HG03280 (cell line): Measurements from ENCODE around the gene TTC28.
"Not testable (repeated sequence)": the region's sequence is repeated elsewhere in the genome, so short reads cannot be mapped to it uniquely, and the experiment has no call there.

Source experiments
- ATAC-seq: cut with Tn5 transposase; IDR thresholded peaks from one replicate; pipeline ENCODE4 v1.9.1; 2021; ENCODE audit warnings: mild to moderate bottlenecking, moderate library complexity; ENCODE audit not compliant: unreplicated experiment

The TTC28 gene

DNA sequence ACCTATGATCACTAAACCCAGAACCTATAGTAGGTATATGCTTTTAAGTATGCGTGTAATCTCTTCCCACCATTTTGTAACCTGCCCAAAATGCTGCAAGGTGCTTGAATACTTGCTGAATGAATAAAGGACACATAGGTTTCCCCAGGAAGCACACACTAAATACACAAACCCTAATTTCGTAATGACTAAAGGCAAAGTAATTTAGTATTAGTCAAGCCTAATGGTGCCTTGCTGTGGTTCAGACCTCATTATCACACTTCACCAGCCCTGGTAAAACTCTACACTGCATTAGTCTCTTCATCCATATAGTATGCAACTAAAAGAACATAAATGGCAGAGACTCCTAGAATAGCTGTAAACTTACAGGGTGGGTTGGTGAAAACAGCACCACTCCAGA lies 471.6 kb downstream of the TTC28 start:
- no peak for ATAC-seq

DNA sequence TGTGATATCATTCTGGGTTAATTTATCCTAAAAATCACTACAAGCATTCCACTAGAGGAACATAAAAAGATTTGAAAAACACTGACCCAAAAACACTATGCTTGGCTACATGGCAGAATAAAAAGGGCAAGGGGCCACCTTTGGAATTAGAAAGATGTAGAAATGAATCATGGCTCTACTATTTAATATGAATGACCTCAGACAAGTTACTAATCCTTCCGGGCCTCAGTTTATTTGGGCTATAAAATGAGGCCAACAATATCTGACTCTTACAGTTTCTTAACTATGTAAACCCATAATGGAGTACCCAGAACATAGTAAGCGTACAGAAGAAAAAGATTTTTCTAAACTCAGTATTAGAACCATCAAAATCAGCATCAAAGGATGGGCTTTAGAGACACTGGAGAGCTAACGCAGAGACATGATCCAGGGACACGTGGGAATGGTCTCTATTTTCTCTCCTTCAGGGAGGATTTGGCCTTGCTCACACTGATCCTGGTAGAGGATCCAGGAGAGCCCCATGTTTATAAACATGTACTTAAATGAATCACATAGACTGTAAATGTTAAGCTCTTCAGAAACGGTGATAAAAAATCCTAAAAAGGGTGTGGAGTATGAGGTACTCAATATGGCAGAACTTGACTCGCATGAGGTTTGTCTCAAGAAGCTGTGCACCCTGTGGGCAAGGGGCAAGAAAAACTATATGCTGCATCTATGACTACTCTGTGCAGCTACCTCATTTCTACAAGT lies 472.2 kb downstream of the TTC28 start:
- no peak for ATAC-seq

DNA sequence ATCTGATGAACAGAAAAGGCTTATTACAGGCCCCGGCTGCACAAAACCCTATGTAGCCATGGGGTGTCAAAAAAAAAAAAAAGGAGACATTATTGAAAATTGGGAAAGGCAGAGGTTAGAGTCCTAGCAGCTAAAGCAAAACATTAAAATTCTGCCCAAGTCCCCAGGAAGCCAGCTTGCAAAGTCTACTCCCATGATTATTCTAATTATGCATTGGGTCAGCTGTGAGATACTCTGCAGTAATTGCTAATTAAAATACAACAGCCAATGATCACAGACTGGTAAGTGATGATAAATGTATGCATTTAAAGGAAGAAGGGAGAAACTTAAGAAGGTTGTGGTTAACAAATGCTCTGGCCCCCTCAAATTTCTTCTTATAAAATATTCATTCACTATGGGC lies 473.7 kb downstream of the TTC28 start:
- ATAC-seq: no peak

DNA sequence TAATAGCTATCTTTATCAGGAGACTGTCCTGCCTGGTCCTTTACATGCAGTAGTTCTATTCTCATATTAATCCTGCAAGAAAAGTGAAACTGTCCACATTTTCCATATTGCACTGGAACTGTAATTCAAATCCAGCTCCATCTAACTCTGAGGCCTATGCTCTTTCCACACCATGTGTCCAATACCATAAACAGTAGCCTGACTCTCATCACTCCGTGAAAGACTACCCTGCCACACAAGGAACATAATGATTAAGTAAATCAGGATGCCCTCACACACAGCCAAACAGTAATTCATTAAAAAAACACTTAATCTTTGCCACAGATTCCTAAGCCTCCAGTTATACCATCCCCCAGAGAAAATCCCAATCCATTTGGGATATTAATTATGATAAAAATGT lies 475.3 kb downstream of the TTC28 start:
- ATAC-seq: no peak

DNA sequence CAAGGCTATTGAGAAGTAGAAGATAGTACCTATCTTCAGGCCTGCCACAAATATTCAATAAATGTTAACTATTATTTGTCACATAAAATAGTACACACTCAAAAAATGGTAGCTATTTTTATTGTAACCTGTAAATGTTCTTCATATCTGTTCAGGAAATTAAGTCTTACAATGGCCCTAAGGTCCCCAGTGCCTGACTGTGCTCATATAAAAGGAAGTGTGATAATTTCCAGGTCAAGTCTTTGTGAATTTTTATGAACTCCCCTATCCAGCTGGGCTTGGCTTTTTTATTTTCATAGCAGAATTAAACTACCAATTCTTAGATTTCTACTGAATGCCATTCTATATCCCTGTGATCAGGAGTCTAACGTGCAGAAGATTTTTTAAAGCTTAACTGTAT lies 476.4 kb downstream of the TTC28 start:
- no peak for ATAC-seq

DNA sequence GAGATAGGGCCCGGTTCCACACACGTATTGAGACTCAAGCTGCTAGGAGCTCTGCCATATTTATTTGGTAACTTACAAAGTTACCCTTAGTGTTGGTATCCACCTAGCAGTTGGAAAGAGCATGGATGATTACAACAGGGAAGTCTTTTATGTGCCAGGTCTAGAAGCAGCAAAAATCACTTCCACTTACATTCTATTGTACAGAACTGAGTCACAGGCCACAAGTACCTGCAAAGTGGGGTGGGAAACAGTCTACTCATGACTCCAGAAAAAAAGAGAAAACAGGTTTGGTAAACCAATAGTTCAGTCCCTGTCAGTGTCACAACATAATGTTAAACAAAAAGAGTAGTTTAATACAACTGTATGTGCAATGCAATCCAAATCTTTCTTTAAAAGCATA lies 480.9 kb downstream of the TTC28 start:
- no peak for ATAC-seq

DNA sequence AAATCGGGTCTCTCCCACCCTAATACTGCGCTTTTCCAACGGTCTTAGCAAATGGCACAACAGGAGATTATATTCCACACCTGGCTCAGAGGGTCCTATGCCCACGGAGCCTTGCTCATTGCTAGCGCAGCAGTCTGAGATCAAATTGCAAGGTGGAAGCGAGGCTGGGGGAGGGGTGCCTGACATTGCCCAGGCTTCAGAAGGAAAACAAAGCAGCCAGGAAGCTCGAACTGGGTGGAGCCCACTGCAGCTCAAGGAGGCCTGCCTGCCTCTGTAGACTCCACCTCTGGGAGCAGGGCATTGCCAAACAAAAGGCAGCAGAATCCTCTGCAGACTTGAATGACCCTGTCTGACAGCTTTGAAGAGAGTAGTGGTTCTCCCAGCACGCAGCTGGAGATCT lies 488.1 kb downstream of the TTC28 start:
- not testable (repeated sequence) for ATAC-seq

DNA sequence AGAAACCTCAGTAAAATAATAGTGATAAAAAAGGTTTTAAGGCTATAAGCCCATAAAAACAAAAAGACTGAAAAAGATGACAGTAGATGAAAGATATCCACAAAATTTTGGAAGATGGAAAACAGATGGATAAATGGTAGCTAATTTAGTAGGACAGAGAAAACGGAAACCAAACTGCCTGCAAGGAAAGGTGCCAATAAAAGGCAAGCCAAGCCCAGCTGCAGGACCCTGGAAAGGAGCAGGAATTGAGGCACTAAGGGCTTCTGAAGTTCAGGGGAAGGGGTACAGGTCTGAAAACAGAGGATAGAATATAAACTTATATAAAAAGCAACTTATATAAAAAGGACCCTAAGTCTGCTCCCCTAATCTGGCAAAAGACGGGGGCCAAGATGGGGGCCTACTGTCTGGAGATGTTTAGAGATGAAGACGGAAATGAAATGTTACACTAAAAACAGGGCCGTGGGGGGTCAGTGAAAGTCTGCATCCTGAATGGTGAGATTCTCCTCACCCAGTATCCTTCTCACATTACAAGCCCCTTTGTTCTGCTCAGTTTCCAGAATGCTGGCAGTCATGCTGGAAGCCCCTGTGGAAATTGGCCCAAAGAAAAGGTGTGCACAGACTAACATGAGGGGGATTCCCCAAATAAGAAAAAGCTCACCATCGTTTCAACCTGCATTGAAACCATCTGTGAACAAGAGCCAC lies 491.3 kb downstream of the TTC28 start:
- no peak for ATAC-seq

DNA sequence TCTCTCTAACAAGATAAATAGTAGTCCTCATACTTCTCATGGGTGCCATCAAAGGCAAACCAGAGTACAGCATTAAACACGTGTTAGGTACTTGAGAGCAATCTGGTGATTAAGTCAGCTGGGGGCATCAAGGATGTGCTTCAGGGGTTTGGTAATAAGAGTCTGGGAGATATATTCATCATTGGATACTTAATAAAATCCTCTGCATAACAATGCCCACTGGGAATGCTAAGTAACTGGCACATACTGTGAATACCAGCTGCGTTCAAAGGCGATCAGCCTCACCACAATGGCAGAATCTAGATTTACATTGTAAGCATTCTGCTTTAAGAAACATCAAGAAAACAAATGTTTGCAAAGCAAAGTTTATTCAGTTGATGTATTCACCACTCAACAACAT lies 492.0 kb downstream of the TTC28 start:
- no peak for ATAC-seq

DNA sequence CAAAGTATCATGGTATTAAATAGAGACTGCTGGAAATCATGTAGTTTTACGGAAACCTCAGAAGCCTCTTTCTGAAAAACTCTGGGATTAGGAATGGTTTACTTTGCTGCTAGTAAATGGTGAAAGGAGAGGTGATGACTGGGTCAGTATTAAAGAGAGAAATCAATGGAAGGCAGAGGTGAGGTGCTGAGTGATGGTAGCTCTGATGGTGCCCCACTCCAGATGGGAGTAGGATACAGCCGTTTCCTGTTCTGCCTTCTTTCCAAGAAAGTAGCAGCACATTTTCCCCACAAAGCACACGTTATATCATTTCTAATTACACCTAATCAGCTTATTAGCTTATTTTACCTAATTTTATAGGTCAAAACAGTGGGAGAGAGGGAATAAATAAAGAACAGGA lies 493.0 kb downstream of the TTC28 start:
- no peak for ATAC-seq

DNA sequence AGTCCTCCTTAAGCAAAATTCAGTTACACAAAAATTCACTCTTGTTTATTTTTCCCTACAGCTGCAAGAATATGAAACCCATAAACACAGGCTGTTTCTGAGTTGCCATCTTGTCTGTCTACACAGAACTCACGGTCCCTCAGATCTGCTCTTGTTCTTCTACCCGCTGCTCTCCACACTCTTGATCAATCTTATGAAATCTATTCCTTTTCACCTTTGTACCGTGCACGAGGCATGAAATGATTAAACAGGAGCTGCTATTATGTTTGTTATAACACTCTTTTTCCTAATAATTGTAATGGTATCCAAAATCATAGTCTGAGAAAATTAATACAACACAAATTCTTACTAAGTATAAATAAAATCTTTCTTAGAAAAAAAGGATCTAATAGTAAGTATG lies 494.5 kb downstream of the TTC28 start:
- no peak for ATAC-seq

DNA sequence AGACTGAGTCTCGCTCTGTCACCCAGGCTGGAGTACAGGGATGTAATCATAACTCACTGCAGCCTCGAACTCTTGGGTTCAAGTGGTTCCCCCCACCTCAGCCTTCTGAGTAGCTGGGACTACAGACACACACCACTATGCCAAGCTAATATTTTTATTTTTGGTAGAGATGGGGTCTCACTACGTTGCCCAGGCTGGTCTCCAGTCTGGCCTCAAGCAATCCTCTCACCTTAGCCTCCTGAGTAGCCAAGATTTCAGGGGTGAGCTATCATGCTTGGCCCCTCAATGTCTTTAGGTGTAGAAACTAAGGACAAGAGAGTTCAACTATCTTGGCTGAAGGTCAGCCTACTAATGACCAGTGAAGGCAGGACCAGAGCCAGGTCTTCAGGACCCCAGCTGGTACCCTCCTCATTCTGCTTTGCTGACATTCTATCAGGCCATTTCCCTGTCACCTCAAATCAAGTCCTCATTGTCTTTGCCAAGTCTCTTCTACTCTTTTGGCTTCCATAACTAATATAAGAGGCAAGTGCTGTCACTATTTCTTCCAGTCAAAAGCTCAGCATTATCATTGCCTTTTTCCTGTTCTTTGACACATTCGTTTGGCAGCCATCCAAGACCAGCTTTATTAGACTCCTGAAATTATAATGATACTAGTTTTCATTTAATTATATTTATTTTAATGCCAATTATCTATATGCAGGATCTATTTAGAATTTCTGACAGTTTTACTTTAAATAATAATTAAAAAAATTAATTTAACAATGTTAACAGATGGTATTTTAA lies 496.4 kb downstream of the TTC28 start:
- ATAC-seq: no peak

DNA sequence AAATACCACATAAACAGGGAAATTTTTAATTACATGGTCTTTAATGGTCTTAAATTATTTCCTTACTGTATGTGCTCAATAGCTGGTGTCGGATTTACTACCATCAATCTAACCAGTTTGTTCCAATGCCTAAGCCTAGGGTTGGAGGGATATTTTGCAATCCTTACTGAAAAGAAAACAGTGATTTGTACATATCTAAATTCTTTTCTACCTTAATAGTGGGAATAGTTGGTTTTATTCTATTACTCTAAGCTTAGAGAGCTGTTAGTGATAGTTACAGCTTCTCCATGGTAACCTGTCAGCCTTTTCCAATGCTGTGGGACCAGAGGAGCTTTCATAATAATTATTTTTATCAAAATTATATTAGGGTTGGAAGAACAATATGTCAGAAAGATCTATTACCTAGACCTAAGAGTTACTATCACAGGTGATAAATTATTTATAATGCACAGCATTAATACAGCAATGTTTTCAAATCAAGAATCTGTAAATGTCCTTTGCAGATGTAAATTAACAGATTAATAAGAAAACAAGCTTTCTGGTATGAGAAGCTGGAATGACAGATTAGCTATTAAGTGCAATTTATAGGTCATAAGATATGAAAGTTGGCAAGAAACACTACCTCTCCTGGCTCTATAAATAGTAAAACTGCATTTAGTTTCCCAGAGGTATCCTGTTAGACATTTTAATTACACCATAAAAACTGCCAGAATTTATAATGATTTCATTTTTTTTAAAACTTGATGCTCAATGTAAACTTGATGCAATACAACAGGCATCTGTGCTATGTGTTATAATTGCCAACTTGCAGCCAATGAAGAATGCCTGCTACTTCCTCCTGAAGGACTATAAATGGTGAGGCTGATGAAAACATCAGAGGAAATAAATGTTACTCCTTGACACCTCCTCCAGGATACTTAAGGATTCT lies 498.6 kb downstream of the TTC28 start:
- ATAC-seq: no peak

DNA sequence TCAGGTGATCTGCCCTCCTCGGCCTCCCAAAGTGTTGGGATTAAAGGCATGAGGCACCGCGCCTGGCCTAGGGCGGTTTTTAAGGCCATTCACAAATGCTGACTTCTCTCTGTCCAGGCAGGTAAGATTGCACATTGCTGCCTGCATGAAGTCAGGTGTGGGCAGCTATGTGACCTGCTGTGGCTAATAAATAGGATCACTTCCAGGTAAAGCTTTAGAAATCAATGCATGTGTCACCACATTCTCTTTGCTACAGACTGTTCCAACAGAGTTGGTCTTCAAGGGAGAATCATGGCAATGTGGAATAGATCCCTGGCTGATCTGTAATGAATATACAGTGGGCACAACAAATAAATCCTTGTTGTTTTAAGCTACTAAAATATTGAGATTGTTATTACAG lies 500.2 kb downstream of the TTC28 start:
- no peak for ATAC-seq

DNA sequence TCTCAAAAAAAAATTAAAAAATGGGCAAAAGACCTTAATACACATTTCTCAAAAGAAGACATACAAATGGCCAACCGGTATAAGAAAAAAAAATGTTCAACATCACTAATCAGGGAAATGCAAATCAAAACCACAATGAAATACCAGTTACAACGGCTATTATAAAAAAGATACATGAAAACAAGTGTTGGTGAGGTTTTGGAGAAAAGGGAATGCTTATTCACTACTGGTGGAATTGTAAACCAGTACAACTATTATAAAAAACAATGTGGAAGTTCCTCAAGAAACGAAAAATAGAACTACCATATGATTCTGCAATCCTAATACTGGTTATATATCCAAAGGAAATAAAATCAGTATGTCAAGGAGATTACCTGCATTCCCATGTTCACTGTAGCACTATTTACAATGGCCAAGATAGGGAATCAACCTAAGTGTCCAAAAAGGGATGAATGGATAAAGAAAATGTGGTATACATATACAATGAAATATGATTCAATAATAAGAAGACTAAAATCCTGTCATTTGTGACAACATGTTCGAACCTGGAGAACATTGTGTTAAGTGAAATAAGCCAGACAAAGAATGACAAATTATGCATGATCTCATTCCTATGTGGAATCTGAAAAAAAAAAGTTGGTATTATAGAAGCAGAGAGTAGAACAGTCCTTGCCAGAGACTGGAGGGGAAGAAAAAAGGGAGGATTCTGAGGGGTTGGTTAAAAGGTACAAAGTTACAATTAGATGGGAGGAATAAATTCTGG lies 503.7 kb downstream of the TTC28 start:
- no peak for ATAC-seq

DNA sequence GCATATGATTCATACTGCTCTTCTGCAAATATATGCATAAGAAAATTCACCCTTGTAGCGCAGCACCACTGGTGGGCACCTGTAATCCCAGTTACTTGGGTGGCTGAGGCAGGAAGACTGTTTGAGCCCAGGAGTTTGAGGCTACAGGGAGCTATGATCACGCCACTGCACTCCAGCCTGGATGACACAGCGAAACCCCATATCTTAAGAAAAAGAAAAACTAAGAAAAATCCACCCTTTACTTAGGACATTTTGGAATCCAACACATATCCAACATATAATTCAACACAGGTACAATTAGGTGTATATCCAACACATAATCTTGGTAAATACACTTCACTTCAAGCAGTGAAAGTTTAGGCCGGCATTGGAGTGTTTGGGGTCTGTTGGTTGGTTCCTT lies 505.1 kb downstream of the TTC28 start:
- ATAC-seq: no peak

DNA sequence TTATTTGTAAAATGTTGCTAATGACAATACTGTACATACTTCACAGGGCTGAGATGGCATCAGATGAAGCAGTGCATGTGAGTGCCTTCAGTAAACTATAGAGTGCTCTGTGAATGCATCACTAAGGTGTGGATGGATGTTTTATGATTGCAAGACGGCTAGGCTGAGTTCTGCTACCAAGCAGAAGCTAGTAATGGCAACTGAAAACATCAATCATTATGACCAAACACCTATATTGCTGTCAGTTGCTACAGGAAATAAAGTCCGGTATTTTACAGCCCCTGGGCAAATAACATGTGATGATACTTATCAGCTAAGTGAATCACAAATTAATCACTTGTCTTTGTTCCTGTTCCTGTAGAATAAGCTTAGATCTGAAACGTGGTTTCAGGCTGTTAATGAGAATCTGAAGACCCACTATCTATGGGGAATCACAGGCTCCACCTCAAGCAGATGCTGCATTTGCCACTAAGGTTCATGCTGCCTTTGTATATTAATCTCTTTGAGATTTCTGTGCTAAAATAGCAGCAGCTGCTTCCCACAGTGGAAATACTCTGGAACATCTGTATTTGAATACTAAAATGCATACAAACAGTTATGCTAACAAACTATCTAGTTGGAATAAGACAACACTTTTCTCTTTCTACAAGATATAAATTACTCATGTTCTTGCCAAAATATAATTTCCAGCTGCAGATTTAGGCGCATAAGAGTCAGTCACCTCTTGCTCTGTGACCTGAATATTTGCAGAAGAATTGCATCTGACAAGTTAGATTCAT lies 506.6 kb downstream of the TTC28 start:
- no peak for ATAC-seq

DNA sequence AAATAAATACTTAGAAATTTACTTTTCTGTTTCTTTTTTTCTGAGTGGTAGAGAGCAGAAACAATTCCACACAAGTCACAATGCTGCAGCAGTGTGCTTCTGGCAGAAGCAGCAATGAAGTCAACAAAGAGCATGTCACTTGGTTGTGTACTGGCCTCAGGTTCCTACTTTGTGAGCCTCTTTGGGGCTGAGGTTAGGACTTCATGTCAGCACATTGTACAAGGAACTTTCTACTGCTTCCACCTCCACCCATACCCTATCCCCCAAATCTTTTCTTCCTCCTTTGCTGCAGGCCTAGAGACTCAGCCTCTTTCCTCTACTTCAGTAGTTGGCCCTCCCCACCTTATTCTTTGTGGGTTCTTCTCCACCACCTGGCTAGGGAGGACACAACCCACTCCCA lies 507.9 kb downstream of the TTC28 start:
- no peak for ATAC-seq

DNA sequence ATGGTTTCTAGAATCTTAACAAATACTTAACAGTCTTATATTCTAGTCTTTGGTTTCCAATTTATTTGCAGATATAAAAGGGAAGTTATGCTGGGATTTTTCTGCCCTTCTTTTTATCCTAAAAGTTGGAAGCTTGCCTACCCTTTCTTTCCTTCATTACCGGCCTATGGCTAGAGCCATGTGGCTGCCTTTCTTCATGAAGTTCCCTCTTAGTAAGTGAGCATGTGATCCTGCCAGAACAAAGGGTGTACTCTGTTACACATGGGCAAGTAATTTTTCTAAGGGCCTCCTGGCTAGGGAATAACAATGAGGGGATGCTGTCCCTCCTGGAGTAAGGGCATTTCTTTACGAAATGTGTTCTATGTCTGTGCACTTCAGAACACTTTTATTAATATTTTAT lies 508.5 kb downstream of the TTC28 start:
- no peak for ATAC-seq
